NCI-H82 (cell line): ENCODE results near the gene PLEKHG1.

ENCODE experiments used
- DNase-seq: peaks from one replicate; lab custom pipeline; 2025; lab: John Stamatoyannopoulos, UW

The PLEKHG1 gene

DNA sequence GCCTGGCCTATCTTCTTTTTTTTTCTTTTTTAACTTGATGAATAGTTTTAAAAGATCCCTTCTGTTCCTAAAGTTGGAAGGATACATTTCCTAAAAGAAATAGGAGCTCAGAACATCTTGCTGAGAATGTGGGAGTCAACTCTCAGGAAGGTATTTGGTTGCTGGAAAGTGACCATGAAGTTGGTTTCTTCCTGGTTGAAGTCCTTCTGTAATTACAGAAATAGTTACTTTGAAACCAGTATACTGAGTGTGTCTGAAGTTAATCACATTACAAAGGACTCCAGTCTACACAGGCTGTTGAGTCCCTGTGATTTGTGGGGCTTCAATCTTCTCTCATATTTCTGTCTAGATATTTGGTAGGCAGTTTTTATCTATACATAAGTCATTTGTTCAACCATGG is 9.8 kb upstream of the PLEKHG1 start:
- DNase-seq: no peak

DNA sequence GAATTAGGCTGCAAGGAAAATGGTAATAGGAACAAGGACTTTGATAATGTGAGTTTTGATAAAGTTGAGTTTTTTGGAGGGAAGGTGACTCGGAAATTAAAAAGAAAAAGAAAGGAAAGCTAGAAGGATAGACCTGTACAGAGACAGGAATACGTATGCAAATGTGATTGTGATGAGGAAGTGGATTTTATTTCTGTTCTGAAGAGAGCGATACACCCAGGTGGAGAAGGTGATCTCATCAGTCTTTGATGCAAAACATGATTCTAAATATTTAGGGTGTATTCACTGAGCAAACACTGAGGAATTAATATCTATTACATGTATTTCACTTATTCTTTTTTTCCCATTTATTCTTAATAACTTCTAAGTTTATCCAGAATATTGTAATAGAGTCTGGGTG is 9.2 kb upstream of the PLEKHG1 start:
- no peak for DNase-seq

DNA sequence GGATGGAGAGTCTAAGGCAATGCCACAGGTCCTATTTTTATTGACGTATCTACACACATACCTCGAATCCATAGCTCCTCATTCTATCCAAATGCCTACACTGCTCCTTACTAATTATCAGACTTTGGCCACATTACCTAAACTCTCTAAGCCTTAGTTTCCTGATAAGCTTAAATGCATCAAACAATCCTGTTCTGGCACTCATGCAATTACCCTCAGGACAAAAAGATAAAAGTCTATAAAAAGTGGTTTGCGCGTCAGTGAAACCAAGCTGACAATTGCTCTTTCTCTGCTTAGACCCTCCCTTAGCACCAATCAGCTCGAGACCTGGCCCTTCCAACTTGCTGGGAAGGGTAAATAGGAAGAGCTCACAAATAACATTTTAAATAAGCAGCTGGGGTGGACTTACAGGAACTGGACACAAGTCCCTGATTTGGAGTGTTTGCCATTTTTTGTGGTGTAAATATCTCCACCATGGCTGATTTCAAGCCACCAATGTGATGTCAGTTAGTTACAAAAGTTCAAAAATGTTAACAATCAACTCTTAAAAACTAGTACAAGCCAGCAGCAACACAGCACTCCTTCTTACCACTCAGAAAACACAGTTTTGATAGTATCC is 7.2 kb upstream of the PLEKHG1 start:
- DNase-seq: no peak

DNA sequence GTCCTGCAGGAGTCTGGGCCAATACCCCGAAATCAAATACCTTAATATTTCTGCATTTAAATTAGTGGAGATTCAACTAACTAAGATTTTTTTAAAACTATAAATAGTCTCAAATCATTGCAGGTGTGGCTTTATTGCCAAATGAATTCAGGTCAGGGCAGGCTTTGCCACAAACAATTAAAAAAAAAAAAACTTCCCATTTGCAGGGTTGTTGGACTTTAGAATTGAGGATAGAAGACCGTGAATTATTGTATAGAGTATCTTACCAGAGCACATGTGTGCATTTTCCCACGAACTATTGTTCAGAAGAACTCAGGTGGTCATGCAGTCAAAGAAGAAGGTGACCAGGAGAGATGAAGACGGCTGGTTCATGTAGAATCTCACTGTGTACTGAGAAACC is 6.6 kb upstream of the PLEKHG1 start:
- DNase-seq: no peak

DNA sequence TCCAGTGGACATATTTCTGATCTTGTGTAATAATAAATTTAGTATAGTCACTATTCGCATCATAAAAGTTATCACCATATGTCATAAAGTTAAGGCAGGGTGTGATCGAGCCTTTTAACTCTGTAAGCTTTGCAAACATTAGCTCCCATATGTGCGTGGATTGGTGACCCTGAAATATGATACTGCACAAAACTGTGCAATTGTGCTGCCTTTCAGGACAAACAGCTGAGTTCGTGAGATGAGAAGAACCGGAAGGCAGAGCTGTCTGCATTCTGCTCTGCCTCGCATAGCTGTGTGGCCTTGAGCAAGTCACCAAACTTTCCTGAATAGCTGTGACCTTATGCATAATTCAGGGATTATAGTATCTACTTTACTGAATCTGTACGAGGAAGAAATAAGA is 3.2 kb upstream of the PLEKHG1 start:
- DNase-seq: no peak

DNA sequence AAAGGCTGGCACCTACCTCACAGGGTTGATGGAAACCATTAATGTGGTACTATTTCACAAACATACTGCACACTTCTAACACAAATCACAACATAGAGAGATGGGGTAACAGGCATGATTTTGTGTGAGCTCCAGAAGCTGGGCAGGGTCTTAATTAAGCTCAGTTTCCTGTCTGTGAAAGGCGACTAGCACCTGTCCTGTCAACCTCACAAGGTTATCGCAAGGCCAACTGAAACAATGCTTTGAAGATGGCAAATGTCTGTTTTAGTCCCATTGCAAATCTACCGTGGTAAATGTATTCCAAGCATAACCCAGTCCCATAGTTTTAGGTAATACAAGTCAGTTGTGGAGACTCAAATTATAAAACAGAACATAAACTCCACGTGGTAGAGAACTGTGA is 1.3 kb upstream of the PLEKHG1 start:
- no peak for DNase-seq

DNA sequence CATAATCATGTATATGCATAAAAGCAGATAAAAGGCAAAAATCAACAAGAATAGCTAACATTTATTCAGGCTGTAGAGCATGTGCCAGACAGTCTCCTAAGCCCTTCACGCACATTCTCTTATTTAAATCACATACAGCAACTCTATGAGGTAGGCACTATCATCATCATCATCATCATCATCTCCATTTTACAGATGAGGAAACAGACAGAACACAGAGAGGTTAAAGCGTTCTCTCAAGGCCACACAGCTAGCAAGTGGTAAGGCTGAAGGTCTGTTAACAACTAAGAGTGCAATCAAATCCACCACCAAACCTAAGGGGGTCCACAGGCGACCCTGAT is 857 bp upstream of the PLEKHG1 start:
- DNase-seq: no peak

DNA sequence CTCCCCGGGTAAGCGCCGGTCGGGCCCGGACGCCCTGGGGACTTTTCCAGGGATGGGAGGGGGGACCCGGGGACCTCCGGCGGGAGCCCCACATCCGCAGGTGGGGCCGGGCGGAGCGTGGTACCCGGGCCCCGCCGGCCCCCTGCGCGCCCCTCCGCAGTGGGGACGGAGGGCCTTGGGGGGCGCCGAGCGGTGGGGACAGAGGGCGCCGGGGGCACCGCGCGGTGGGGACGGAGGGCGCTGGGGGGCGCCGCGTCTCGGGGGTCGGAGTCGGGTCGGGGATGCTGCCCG is 270 bp downstream of the PLEKHG1 start:
- DNase-seq: no peak

DNA sequence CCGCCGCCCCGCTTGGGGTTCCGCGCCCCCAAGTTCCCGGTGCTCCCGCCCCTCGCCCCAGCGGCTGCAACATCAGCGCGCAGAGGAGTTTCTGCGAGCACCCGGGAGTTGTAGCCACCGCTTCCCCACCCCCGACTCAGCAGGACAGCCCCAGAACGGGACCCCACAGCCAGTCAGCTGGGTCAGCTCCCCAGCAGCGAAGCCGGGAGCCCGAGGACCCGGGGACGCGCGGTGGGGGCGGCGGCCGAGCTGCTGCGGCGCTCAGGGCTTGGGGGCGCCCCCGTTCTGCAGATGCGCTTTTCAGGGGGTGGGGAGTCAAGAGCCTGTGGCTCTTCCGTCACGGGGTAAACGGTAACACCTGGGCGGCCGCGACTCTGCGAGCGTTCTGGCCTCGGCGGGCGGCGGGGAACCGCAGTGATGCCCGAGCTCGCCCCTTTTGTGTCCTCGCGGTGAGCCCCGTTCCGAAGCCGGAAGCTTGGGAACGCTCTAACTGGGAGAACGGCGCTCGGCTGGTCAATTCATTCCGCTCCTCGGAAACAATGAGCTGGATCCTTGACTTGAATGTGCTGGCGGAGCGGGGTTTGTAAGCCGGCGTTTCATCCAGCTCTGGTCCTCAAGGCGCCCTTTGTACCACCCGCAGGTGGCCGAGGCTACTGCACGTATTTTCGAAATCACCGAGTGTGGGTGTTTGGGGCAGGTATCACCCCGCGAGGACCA is 774 bp downstream of the PLEKHG1 start:
- DNase-seq: peak; percentile 73

DNA sequence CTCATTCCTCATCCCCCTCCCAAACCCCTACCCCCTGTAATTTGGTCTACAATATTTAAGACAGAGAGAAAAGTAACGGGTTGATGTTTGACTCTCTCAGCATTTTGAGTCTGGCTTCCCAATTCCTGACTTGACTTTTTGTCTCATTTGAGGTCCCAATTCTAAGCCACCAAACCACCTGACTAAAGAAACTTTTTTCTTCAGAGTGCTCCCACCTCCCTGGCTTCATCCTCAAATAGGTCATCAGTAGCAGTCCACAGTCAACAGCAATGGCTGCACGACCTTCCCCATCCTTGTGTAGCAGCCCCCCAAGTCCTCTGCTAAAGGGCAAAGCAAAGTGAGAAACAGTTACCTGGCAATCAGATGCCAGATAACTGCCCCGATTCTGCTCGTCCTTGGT is 1.8 kb downstream of the PLEKHG1 start:
- no peak for DNase-seq

DNA sequence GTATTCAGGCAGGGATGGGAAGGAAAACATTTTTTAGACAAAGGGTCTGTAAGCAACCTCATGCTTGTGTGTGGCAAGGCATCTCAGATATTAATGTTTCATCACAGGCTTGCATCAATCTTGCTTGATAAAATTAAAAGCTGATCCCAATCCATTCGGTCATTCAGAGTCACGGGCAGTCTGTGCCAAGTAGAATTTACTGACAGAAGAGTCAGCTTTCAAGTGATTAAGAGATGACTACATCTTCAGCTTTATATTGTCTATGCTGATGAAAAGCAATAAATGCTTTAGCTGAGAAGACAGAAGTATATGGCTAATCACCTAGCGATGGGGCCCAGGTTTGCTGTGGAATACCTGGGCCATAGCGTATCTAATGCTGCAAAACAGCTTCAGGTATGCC is 3.5 kb downstream of the PLEKHG1 start:
- no peak for DNase-seq

DNA sequence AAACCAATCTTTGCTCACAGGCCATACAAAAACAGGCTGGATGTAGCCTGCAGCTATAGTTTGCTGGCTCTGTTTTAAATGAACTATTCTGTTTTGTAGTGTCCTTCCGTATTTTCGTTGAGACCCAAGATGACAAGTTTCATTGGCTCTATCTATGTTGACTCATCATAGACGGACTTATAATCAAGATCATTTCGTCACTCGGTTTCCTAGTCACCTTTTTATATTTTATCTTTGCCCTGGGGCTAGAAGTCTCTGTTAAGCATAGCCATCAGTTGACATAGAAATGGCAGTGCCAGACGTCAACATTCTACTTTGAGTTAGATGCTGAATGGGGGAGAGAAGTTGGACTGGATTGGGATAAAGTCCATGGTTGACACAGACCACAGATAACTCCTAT is 4.8 kb downstream of the PLEKHG1 start:
- no peak for DNase-seq

DNA sequence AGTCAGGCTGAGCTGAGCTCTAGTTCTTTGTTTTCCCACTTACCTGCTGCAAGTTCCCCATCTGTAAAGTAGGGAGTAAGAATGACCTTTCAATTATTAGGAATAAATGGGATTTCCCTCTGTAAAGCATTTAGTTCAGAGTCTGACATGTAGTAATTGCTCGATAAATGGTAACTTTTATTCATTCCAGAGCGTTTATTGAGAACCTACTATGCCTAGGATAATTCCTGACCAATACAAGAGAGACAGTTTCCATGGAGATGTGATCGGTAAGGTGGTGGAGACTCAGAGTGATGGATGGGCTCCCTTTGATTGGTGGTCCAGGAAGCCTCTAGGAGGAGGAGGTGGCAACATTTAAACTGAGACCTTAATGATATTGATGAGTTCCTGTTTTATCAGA is 5.6 kb downstream of the PLEKHG1 start:
- no peak for DNase-seq

DNA sequence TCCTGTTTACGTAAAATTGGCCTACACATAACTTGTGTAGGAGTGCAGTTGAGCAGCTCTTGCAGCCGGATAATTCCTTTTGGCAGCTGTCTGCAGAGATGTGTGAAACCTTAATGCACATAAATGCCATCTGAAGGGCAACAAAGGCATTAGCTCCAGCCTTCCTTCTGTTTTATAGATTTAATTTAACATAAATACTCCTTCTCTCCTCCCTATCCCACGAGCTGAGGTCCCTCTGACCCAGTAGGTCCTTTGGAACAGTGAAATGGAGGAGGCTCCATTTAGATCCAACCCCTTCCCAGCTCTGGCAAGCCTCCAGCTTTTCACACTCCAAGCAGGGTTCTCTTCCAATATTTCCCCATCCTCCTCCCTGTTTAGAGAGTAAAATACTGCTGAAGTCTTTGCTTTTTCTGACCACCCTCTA is 6.5 kb downstream of the PLEKHG1 start:
- no peak for DNase-seq

DNA sequence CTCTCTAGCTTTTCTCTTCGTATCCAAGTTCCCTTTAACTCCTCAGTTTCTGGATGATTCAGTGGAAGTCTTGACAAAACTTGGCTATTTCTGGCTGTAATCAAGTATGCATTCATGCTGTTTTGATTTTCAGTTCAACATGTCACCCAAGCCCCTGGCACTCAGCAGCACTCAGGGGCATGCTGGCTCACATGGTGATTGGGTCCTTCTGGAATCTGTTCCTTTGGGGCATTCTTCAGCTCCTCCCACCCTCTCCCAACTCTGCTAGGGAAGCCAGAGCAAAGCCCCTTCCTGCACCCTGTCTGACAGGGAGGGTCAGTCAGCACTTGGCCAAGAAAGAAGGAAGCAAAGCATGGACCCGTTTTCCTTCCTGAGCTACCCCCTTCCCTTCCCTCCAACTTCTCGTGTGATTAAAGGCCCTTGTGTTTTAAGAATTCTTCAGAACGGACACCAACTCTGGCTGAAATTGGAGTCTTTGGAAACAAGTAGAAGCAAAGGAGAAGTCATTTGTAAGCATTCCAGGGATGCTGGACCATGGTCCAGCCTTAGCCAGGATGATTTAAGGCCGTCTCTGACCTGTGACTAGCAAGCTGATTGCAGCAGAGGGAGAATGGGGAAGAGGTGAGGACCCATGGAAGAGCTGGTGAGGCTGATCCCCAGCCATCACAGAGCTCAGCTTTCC is 7.1 kb downstream of the PLEKHG1 start:
- DNase-seq: no peak

DNA sequence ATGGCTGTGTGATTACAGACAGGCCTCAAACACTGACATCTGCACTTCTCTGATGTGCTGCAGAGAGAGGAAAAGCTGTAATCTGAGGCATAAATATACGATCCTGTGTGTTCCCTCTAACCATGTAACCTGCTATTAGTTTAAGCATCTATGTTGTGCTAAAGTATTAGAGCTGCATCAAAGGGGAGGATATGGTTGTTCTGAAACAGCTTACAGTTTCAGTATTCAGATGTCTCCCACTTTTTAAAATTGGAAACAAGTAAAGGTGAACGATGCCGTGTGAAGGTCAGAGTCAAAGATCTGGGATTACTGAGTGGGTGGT is 7.6 kb downstream of the PLEKHG1 start:
- no peak for DNase-seq

DNA sequence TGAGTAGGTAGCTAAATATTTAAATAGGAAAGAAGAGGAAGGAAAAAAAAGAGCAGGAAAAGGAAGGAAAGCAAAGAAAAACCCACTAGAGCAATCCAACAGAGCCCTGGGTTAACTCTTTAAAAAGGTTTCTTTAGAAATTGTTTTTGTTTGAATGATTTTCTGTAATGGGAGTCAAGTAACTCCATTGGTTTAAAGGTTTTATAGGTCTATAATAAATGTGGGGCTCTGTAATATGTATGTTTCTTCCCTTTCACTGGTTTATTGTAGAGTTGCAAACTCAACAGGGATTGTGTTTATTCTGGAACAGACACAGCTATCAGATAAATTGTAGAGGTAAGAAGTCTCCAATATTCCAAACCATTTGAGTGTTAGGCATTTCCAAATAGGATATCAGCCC is 10.9 kb downstream of the PLEKHG1 start:
- no peak for DNase-seq

DNA sequence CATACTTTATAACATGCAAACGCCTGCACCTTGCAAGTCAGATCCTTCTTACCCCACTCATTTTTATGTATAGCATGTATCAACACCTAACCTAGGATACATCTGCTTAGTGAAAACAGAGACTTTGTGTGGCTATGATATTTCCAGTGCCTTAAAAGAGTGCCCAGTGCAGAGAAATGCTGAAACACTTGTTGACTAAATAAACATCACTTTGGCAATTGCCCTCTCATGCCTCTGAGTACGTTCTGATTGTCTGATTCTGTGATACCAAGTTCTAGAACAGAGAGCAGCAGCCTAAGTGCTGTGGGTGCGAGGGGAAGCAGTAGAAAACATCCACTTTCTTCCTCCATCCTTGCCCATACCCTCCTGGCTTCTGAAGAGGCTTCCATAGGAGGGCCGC is 13.6 kb downstream of the PLEKHG1 start:
- DNase-seq: no peak

DNA sequence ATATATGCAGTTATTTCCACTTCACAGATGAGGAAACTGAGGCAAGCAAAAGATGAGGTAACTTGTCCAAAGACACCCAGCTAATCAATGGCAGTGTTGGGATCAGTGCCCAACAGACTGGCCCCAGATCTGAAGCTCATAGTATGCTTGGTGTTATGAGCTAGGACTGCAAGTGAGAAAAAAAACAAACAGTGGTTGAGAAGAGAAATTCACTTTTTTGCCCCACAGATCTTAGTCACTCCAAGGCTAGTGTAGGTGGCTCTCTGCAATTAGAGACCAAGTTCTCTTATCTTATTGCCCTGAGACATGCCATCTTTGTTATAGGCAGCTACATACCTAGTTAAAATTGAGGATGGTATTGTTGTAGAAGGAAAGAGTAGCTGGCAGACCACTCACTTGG is 16.3 kb downstream of the PLEKHG1 start:
- no peak for DNase-seq

DNA sequence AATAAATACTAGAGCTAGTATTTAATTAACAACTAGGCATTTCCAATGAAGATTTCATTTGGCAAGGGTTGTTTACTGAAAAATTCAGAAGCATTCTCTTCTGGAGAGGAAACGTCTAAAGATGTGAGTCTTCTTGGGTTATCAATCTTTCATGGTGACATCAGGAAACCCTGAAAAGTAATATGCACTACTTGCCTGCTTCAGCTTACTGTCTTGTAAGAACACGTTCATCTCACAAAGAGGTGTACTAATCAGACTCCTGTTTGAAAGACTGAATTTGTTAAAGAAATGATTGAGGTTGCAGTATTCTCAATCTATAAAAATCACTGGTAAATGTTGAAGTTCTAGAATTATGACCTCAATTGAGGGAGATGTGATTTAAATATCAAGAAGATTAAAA is 16.9 kb downstream of the PLEKHG1 start:
- DNase-seq: no peak

DNA sequence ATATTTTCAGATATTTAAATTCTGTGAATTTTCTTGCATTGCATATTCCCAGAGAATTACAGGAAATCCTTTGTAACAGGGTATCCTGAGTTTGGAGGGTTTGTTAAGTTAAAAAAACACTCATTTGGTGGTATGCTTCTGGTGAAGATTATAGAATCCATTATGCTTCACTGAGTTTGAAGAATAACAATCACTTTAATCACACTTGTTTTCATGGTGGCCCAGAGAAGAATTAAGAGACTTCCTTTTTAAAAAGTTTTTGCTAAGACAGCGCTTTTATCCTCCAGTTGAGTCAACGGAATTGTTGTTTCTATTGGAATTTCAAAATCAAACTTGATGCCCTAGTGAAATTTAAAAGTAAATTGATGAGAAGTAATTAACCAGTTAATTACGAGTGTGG is 17.4 kb downstream of the PLEKHG1 start:
- DNase-seq: no peak

DNA sequence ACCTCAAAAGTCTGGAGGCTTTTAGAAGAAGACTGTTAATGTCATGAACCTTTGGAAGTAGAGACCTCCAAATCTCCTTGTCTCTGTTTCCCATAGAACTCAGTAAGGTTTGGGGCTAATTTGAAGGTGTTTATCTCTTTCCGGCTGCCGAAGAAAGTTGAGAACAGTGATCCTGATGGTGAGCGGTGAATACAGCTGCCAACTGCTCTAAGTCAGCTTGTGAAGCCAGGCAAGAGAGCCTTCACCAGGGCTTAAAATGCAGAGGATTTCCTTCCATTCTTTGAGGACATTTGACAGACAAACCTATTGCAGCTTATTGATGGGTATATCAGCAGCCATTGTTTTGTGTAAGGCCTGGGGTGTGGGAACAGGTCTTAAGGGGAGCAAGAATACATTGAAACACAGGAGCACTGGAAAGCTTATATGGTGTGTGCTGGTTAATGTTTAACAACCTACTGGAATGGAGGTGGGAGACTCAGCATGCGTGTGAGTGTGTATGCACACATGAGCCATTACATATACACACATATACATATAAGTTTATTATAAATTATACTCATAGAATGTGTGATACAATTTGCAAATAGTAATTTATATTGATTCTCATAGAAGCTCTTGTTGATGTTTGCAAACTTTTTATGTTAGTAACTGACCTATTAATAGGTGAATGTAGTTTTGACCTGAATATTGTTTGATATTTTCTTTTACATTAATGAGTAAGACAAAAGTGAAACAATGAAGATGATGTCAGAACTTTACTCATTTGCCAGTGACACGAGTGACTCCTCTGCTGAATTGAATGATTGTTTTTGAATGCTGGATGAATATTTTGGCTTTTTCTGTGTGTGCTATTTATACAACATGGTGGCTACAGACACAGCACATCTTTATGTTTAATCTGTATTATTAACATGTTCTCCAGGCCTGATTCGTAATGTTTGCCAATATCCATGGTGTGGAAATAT is 18.1 kb downstream of the PLEKHG1 start:
- DNase-seq: no peak

DNA sequence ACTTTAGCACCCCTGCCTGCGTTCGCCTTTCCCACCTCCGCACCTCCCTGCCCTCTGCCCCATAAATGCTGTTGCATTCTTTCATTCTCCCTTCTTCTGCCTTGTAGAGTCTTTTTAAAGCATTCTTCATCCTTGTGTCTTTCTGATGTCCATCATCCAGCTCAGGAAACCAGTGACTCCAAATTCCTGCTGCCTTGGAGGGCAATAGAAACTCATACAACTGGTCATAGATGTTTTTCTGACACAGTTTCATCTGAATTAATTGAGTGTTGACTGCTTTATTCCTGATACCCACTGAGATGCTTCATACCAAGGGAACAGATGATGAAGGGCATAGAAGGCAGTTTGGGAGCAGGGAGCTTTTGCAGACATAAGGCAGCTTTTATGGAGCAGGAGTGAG is 19.6 kb downstream of the PLEKHG1 start:
- DNase-seq: no peak
